Activated CD8-positive, alpha-beta T cell treated with anti-CD3 and anti-CD28 coated beads, Interleukin-2, amount 10 ng/mL, durations not matched to agents 7 days and 5 days (primary cell): Measurements from ENCODE around the gene FBXW8. TPM values are rescaled to one million over a fixed set of nuclear protein-coding genes. Genes with fewer than 3 reads are reported as not detected.

ENCODE experiments used
- ATAC-seq: fragments of 150-1000 bp; cut with Tn5 transposase; one replicate; pipeline ENCODE4 v1.10.0; 2021; ENCODE audit warnings: moderate library complexity
- CTCF ChIA-PET: fragments of 350-600 bp; sonication (Branson Sonifier 250); formaldehyde crosslinking; loops from one replicate; lab custom pipeline; 2021; ENCODE audit warnings: antibody characterized with exemption; lab: Charles Lee
- POLR2A ChIA-PET: fragments of 350-600 bp; sonication (Branson Sonifier 250); formaldehyde crosslinking; loops from one replicate; lab custom pipeline; 2021; ENCODE audit warnings: antibody characterized with exemption; lab: Charles Lee
- DNase-seq: peaks from one replicate; pipeline ENCODE4 v3.0.0-alpha.2; 2020
- H3K27ac Mint-ChIP-seq: one replicate; pipeline ENCODE4 v1.8.0; 2021; ENCODE audit warnings: mild to moderate bottlenecking, mixed read lengths
- H3K27me3 Mint-ChIP-seq: one replicate; pipeline ENCODE4 v1.8.0; 2021; ENCODE audit warnings: low read depth, mixed read lengths
- H3K36me3 Mint-ChIP-seq: one replicate; pipeline ENCODE4 v1.8.0; 2021; ENCODE audit warnings: low read depth, mixed read lengths
- H3K4me1 Mint-ChIP-seq: one replicate; pipeline ENCODE4 v1.8.0; 2021; ENCODE audit warnings: low read depth, mixed read lengths
- H3K4me3 Mint-ChIP-seq: one replicate; pipeline ENCODE4 v1.8.0; 2021; ENCODE audit warnings: mild to moderate bottlenecking, mixed read lengths
- H3K9me3 Mint-ChIP-seq: one replicate; pipeline ENCODE4 v1.8.0; 2022; ENCODE audit warnings: mixed read lengths; ENCODE audit not compliant: insufficient read depth
- total RNA-seq, 2 experiments: library from RNA; stranded (reverse); gene quantifications; one replicate each; pipeline ENCODE4 v1.2.3, GENCODE V29; 2021

The FBXW8 gene
- total RNA-seq, 2 experiments from 2014 or later, result 12.4 to 12.9 TPM

DNA sequence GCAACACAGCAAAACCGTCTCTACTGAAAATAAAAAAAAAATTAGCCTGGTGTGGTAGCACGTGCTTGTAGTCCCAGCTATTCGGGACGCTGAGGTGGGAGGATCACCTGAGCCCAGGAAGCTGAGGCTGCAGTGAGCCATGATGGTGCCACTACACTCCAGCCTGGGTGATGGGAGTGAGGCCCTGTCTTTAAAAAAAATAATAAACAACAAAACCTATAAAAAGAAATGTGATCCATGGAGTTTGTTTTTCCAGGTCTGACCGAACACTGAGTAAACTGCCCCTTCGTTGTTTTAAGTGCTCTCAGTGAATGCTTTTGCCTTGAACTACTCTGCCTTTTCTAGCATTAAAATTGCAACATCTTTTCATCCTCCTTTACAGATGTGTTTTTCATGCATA is 111.7 kb downstream of the FBXW8 start:
- ATAC-seq, result no peak
- H3K36me3 Mint-ChIP-seq, result peaks cover 19% of the 10 kb centered on the region
- no peaks in the 10 kb centered on the region for H3K27me3 Mint-ChIP-seq
- H3K27ac Mint-ChIP-seq, result no peak overlapping the region
- no peak overlapping the region for H3K4me3 Mint-ChIP-seq
- DNase-seq, result no peak
- H3K4me1 Mint-ChIP-seq, result peaks cover 11% of the 10 kb centered on the region
- no peaks in the 10 kb centered on the region for H3K9me3 Mint-ChIP-seq
- POLR2A ChIA-PET, result no interaction called here
- CTCF ChIA-PET, result interaction anchor here (1.7 to 5.4 kb wide), 2 partner anchors 97 to 319 kb away, joined by 4 to 86 read pairs; no protein-coding TSS in a partner anchor

DNA sequence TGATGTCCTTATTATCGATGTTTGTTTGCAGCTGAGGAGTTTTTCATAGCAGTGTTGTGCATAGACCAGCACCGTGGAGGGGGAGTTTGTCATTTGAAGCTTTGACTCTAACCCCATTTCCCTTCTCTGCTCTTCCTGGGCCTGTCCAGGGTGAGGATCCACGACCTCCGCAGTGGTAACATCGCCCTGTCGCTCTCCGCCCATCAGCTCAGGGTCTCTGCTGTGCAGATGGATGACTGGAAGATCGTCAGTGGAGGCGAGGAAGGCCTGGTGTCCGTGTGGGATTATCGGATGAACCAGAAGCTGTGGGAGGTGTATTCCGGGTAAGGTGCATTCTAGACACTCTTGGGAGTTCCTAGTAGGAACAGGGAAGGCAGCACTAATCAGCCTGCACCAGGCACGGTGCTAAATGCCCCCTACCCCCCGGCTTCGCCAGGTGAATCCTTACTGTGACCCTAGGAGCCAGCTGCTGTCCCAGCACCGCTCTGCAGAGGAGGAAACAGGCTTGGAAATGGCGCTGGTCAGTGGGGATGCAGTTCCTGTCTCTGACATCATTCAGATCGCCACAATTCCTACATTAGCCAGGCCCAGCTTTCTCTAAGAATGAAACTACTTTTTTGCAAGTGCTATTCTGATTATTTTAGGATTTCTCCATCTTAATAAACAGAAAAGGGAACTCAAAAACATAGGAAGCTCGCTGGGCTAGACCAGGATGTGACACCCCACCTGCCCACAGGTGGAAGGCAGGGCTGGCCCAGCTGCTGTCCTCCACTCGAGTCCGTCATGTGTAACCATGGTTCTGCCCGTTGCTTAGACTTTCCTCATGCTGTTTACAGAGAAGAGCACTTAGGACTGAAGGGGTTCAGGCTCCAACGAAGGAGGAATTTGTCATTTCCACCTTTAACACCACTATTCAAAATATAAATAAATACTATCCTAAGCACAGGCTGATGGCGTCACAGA is 113.5 kb downstream of the FBXW8 start:
- ATAC-seq (no peak), DNase-seq (no peak)
- Mint-ChIP-seq H3K27ac (no peak overlapping the region), H3K36me3 (peaks cover 22% of the 10 kb centered on the region), H3K27me3 (no peaks in the 10 kb centered on the region), H3K9me3 (no peaks in the 10 kb centered on the region), H3K4me1 (peaks cover 11% of the 10 kb centered on the region), H3K4me3 (no peak overlapping the region)
- POLR2A ChIA-PET, result no interaction called here
- CTCF ChIA-PET, result interaction anchor here (1.0 to 5.4 kb wide), 7 partner anchors 35 to 116 kb away, joined by 3 to 86 read pairs (median 4); partner anchors contain the start of gene TESC

DNA sequence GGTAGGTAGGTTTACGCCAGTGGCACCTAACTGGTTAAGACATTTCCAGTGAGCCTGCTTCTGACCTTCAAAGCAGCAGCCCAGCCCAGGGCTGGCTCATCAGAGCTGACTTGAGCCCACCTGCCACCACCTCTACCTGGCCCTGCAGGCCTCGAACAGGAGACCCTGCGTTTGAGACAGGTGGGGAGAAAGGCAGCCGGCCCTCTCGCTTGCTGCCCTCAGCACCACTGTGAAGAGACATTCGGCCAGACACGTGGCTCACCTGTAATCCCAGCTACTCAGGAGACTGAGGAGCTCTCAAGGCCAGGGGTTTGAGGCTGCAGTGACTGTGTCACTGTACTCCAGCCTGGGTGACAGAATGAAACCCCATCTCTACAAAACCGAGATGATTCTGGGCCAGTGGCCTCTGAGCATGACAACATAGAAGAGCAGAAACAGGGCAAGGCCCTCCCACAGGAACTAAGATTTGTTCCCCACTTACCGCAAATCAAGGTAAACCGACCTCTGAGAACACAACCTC is 114.3 kb downstream of the FBXW8 start:
- no peak overlapping the region for H3K4me3 Mint-ChIP-seq
- no peak overlapping the region for H3K27ac Mint-ChIP-seq
- no peaks in the 10 kb centered on the region for H3K27me3 Mint-ChIP-seq
- ATAC-seq, result no peak
- H3K4me1 Mint-ChIP-seq, result peaks cover 11% of the 10 kb centered on the region
- POLR2A ChIA-PET, result no interaction called here
- CTCF ChIA-PET, result interaction anchor here (1.0 to 5.4 kb wide), 9 partner anchors 28 to 321 kb away, joined by 3 to 86 read pairs (median 8); partner anchors contain the start of gene TESC
- peaks cover 22% of the 10 kb centered on the region for H3K36me3 Mint-ChIP-seq
- H3K9me3 Mint-ChIP-seq, result no peaks in the 10 kb centered on the region
- no peak for DNase-seq

DNA sequence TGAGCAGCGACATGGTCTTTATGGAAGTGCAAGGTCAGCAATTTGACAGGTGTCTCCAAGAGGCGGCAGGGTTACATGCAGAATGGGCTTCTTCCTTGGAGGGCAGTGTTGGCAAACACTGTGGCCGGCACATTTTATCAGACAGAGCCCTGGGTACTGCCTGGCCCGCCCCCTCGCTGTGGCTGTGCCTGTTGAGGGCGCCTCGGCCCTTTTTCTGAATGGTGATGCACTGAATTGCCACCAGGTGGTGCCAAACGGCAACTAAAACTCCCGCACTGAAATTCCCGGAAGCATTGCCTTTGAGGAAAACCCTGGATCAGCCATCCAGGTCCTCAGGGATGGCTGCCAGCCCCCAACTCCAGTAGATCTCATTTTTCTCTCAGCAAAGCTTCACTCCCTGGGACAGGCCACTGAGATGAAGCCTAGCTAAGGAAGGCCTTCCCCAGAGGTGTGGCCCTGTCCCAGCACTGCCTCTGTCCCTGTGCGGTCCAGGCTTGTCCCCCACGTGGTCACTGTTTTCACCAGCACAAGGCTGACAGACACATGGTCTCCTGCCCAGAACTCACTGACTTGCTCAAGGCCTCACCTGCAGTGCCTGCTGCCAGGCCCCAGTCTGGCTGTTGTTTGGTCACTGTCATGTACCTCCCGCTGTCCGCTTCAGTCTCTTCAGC is 114.9 kb downstream of the FBXW8 start:
- no peaks in the 10 kb centered on the region for H3K9me3 Mint-ChIP-seq
- H3K4me3 Mint-ChIP-seq, result no peak overlapping the region
- H3K4me1 Mint-ChIP-seq, result peaks cover 11% of the 10 kb centered on the region
- DNase-seq, result peak; percentile 67
- ATAC-seq, result peak; percentile 84
- no peaks in the 10 kb centered on the region for H3K27me3 Mint-ChIP-seq
- peak overlapping the region; percentile 87 for H3K27ac Mint-ChIP-seq
- ChIA-PET POLR2A (no interaction called here), CTCF (interaction anchor here (0.6 to 5.4 kb wide), 28 partner anchors 10 to 1216 kb away, joined by 3 to 86 read pairs (median 4); partner anchors contain the start of gene TESC)
- peaks cover 26% of the 10 kb centered on the region for H3K36me3 Mint-ChIP-seq

DNA sequence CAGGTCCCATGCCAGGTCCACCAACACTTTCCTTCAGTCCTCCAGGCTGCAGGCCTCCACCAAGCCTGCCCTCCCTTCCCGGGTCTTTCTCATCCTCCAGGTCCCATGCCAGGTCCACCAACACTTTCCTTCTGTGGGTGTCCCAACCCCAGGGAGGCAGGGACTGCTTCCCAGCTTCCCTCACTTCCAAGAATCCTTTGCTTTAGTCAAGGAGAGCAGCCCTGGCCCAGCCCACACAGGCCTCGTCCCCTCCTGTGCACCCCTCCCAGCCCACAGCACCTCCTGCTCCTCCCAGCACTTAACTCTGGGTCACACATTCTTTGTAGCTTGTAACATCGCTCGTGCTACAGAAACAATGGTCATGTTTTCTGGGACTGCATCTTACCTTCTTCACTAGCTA is 115.6 kb downstream of the FBXW8 start:
- peak overlapping the region; percentile 69 for H3K27ac Mint-ChIP-seq
- peaks cover 33% of the 10 kb centered on the region for H3K36me3 Mint-ChIP-seq
- peaks cover 11% of the 10 kb centered on the region for H3K4me1 Mint-ChIP-seq
- H3K27me3 Mint-ChIP-seq, result no peaks in the 10 kb centered on the region
- DNase-seq (no peak), ATAC-seq (no peak)
- ChIA-PET CTCF (interaction anchor here (0.6 to 5.4 kb wide), 33 partner anchors 10 to 1215 kb away, joined by 3 to 86 read pairs (median 4); partner anchors contain the start of gene TESC), POLR2A (no interaction called here)
- H3K9me3 Mint-ChIP-seq, result no peaks in the 10 kb centered on the region
- H3K4me3 Mint-ChIP-seq, result no peak overlapping the region

DNA sequence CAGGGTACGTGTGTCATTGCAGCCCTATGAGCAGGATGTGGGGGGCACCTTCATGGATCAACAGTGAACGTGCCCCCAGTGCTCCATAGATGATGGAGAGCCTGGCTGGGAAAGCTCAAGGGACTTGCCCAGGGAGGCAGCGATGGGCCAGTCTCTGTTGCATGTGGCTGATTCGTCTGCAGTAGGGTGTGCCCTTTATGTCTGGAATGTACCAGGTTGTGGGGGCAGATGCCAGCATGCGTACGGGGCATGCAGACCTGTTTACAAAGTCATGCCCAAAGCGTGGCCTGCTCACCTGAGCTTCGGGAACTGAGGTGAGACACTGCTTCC is 116.1 kb downstream of the FBXW8 start:
- no peaks in the 10 kb centered on the region for H3K9me3 Mint-ChIP-seq
- DNase-seq (no peak), ATAC-seq (no peak)
- POLR2A ChIA-PET, result no interaction called here
- H3K36me3 Mint-ChIP-seq, result peaks cover 33% of the 10 kb centered on the region
- no peak overlapping the region for H3K27ac Mint-ChIP-seq
- H3K27me3 Mint-ChIP-seq, result no peaks in the 10 kb centered on the region
- CTCF ChIA-PET, result interaction anchor here (0.7 to 5.4 kb wide), 16 partner anchors 22 to 323 kb away, joined by 3 to 86 read pairs (median 4); no protein-coding TSS in a partner anchor
- H3K4me3 Mint-ChIP-seq, result no peak overlapping the region
- peaks cover 11% of the 10 kb centered on the region for H3K4me1 Mint-ChIP-seq

DNA sequence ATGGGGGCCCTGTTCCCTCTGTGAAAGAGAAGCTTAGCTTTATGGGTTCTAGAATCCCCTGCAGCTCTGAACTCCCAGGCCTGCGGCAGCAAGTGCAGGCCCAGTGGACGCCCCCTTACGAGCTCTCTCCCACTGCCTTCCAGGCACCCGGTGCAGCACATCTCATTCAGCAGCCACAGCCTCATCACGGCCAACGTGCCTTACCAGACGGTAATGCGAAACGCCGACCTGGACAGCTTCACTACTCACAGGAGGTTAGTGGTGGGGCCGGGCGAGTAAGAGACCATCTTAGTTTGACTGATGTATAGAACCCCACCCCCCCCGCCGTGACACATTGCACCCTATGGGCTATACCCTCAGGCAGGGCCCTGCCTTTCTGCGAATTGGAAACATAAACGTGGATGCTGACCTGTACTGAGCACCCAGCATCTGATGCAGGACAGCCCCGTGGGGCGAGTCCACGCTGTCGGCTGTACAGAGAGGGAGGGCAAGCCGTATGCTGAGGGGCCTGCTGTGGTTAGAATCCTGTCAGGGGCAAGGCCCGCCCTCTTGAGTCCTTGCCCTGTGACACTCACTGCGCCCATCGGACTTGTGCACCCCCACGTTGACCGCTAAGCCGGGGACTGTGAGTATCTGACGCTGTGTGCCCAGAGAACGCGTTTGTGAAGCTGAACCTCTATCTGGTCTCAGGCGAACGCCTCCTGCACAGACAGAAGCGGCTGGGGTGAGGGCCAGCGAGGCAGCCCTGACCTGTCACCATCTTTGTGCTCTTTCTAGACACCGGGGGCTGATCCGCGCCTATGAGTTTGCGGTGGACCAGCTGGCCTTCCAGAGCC is 116.7 kb downstream of the FBXW8 start:
- CTCF ChIA-PET, result interaction anchor here (0.7 to 5.4 kb wide), 15 partner anchors 22 to 324 kb away, joined by 3 to 86 read pairs (median 4); no protein-coding TSS in a partner anchor
- H3K4me3 Mint-ChIP-seq, result no peak overlapping the region
- POLR2A ChIA-PET, result no interaction called here
- H3K9me3 Mint-ChIP-seq, result no peaks in the 10 kb centered on the region
- peaks cover 13% of the 10 kb centered on the region for H3K4me1 Mint-ChIP-seq
- DNase-seq (no peak), ATAC-seq (no peak)
- peaks cover 36% of the 10 kb centered on the region for H3K36me3 Mint-ChIP-seq
- H3K27ac Mint-ChIP-seq, result no peak overlapping the region
- no peaks in the 10 kb centered on the region for H3K27me3 Mint-ChIP-seq

DNA sequence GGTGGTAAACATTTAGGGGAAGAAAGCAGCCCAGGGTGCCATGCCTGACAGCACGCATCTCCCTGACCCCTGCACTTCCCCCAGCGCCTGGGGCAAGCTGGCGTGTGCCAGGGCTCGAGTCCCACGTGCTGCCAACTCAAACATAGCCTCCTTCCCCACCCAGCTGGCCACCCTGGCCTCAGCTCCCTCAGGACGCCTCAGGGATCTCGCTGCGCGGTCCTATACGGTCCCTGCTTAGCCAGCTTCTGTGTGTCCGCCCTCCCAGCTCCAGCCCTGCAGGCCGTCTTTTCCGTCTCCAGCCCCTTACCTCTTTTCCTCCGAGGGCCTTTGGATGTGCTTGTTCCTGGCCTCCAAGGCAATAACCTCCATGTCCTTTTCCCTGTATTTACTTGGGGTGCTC is 117.5 kb downstream of the FBXW8 start:
- Mint-ChIP-seq H3K36me3 (peaks cover 35% of the 10 kb centered on the region), H3K27ac (no peak overlapping the region), H3K27me3 (no peaks in the 10 kb centered on the region), H3K4me1 (peaks cover 16% of the 10 kb centered on the region), H3K9me3 (no peaks in the 10 kb centered on the region), H3K4me3 (no peak overlapping the region)
- DNase-seq (no peak), ATAC-seq (no peak)
- ChIA-PET CTCF (interaction anchor here (1.5 to 1.6 kb wide), 3 partner anchors 86 to 92 kb away, joined by 3 to 8 read pairs (median 7); no protein-coding TSS in a partner anchor), POLR2A (no interaction called here)

DNA sequence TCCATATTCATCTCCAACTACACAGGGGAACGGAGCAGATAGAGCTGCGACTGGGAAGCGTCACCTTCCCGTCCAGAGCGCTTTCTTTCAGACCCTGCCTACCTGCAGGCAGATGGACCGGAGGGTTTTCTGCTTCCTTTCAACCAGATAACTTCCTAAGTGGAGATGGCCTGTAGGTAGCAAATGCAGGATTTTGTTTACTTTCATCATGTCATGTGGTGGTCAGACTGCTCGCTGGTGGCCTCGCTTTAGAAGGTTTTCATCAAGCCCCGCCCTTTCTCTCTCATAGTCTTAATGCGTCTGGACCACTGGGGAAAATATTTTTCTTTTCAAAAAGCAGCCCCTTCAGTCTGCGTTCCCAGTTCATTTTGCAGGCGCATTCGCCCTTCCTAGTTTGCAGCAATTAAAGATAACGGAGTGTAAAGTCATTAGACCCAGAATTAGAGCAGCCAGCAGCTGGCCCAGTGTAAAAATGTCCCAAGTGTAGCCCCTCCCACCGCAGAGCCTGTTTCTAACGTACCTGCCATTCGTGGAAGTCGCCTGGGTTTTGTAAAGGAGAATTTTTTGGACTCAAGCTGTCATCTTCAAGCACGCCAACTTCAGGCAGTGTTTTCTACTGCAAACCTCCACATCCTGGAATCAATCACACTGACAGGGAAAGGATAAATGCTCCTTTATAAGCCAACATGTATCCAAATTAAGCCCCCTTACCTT is 119.6 kb downstream of the FBXW8 start:
- Mint-ChIP-seq H3K27ac (no peak overlapping the region), H3K4me3 (no peak overlapping the region), H3K36me3 (peaks cover 35% of the 10 kb centered on the region), H3K4me1 (peaks cover 16% of the 10 kb centered on the region), H3K9me3 (no peaks in the 10 kb centered on the region), H3K27me3 (no peaks in the 10 kb centered on the region)
- DNase-seq, result no peak
- POLR2A ChIA-PET, result interaction anchor here (1.0 kb wide), 1 partner anchor 89 kb away, joined by 3 read pairs; no protein-coding TSS in a partner anchor
- CTCF ChIA-PET, result interaction anchor here (0.6 kb wide), 1 partner anchor 9 kb away, joined by 3 read pairs; no protein-coding TSS in a partner anchor
- ATAC-seq, result no peak

DNA sequence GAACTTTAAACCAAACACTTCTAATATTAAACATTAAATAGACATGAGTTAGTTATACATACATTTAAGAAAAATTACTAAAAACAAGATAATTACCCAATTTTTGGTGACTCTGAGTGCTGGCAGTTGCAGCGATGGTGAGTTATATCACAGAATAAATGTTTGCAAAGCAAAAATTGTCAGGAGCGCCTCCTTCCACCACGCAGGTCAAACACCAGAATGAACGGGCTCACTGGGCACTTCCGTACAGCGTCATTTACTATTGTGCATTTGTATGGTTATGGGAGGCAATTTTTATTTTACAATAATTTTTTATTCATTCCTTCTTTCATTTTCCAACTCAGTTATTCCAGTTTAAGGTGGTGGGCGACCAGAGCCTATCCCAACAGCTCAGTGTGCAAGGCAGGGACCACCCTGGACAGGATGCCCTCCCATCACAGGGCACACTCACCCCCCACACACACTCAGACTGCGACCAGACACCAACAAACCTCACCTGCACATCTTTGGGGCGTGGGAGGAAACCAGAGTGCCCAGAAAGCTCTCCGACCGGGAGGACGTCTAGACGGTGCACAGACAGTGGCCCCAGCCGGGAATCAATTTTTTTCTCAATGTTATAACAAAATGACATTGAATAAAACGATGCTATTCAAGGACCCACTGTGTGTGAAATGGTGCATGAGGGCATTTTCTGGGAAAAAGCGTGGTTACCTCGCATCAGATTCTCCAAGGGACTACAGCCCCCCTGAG is 121.3 kb downstream of the FBXW8 start:
- no peaks in the 10 kb centered on the region for H3K9me3 Mint-ChIP-seq
- peaks cover 5% of the 10 kb centered on the region for H3K4me1 Mint-ChIP-seq
- H3K4me3 Mint-ChIP-seq, result no peak overlapping the region
- H3K27ac Mint-ChIP-seq, result no peak overlapping the region
- H3K27me3 Mint-ChIP-seq, result no peaks in the 10 kb centered on the region
- peaks cover 22% of the 10 kb centered on the region for H3K36me3 Mint-ChIP-seq
- ATAC-seq, result no peak
- CTCF ChIA-PET, result no interaction called here
- POLR2A ChIA-PET, result no interaction called here
- no peak for DNase-seq
